ENCODE measurements around the gene PAM.

DNA sequence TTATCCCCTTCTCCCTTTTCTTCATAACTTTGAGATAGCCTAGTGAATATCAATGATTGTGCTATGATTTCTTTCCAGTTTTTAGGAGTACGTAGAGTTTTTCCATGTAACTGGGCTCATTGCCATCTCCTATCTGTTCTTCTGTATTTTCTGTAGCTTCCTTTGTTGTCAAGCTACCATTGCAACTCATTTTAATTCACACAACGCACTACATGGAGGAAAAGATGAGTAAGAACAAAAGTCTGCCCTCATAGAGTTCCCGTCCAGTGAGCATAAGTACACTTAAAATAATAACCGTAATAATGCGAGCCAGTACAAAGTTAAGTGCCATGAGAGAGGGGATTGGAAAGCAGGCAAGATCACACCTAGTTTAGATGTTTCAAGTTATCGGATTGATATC, 177.7 kb downstream of the PAM start:
- TF ChIP-seq POLR2A (IDR thresholded peaks at IDR 0.05): no peak
- TF ChIP-seq, protein P1, sequence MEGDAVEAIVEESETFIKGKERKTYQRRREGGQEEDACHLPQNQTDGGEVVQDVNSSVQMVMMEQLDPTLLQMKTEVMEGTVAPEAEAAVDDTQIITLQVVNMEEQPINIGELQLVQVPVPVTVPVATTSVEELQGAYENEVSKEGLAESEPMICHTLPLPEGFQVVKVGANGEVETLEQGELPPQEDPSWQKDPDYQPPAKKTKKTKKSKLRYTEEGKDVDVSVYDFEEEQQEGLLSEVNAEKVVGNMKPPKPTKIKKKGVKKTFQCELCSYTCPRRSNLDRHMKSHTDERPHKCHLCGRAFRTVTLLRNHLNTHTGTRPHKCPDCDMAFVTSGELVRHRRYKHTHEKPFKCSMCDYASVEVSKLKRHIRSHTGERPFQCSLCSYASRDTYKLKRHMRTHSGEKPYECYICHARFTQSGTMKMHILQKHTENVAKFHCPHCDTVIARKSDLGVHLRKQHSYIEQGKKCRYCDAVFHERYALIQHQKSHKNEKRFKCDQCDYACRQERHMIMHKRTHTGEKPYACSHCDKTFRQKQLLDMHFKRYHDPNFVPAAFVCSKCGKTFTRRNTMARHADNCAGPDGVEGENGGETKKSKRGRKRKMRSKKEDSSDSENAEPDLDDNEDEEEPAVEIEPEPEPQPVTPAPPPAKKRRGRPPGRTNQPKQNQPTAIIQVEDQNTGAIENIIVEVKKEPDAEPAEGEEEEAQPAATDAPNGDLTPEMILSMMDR (IDR thresholded peaks at IDR 0.05): no peak
